Karpas-422 (cell line): ENCODE measurements around the gene RCSD1. TPM values are rescaled to one million over a fixed set of nuclear protein-coding genes. Genes with fewer than 3 reads are reported as not detected.

Source experiments
- DNase-seq: peaks from one replicate; pipeline ENCODE4 v3.0.0-alpha.2; 2015
- H2AFZ ChIP-seq: fragments of 200-600 bp; sonication (generic); 2 replicates; pipeline ENCODE4 v1.6.1; 2014; ENCODE audit warnings: antibody characterized with exemption, low read length, mixed read lengths
- H3K27ac ChIP-seq: fragments of 200-600 bp; sonication (generic); 2 replicates; pipeline ENCODE4 v1.5.1; 2014; ENCODE audit warnings: mild to moderate bottlenecking, low read length, moderate library complexity
- H3K27me3 ChIP-seq: fragments of 200-600 bp; sonication (generic); 2 replicates; pipeline ENCODE4 v1.6.1; 2014; ENCODE audit warnings: low read length, mixed read lengths
- H3K36me3 ChIP-seq: fragments of 200-600 bp; sonication (generic); 2 replicates; pipeline ENCODE4 v1.6.1; 2014; ENCODE audit warnings: low read length, mixed read lengths; ENCODE audit not compliant: insufficient read depth
- H3K4me1 ChIP-seq: fragments of 200-600 bp; sonication (generic); 2 replicates; pipeline ENCODE4 v1.6.1; 2014; ENCODE audit warnings: mild to moderate bottlenecking, low read length, mixed read lengths
- H3K4me2 ChIP-seq: fragments of 200-600 bp; sonication (generic); 2 replicates; pipeline ENCODE4 v1.6.1; 2014; ENCODE audit warnings: low read length, low read depth, mild to moderate bottlenecking; ENCODE audit not compliant: poor library complexity, severe bottlenecking
- H3K4me3 ChIP-seq: fragments of 200-600 bp; sonication (generic); 2 replicates; pipeline ENCODE4 v1.5.1; 2014; ENCODE audit warnings: mild to moderate bottlenecking, antibody characterized with exemption, low read length, mixed read lengths
- H3K79me2 ChIP-seq: fragments of 200-600 bp; sonication (generic); 2 replicates; pipeline ENCODE4 v1.6.1; 2014; ENCODE audit warnings: mild to moderate bottlenecking, low read length, mixed read lengths
- H3K9ac ChIP-seq: fragments of 200-600 bp; sonication (generic); 2 replicates; pipeline ENCODE4 v1.6.0; 2014; ENCODE audit warnings: low read length
- H3K9me2 ChIP-seq: fragments of 200-600 bp; sonication (generic), shearing (Covaris generic); replicated peaks from 2 replicates; pipeline ENCODE4 v1.6.0; 2014; ENCODE audit warnings: mild to moderate bottlenecking, low read length, moderate library complexity; ENCODE audit not compliant: insufficient read depth
- H3K9me3 ChIP-seq: fragments of 300-700, 200-600 bp; sonication (generic); 2 replicates; pipeline ENCODE4 v1.6.1; 2014; ENCODE audit warnings: low read length, mixed read lengths
- H4K20me1 ChIP-seq: fragments of 200-600 bp; sonication (generic); 2 replicates; pipeline ENCODE4 v1.6.1; 2014; ENCODE audit warnings: mild to moderate bottlenecking, antibody characterized with exemption, low read length, low read depth; ENCODE audit not compliant: insufficient read depth
- total RNA-seq: library from RNA; depleted of rRNA; stranded (reverse); fragments of >200 nt; shearing (Covaris generic); gene quantifications from 2 replicates; pipeline ENCODE4 v1.2.3, GENCODE V29; 2014; ENCODE audit warnings: low replicate concordance

The RCSD1 gene
- total RNA-seq, 1 experiment from 2014 or later: 85.4 TPM

GRCh38 chr1:167659450-167659849 lies 29.4 kb downstream of the RCSD1 start:
- no peak overlapping the region for H3K9ac ChIP-seq
- H3K4me2 ChIP-seq: no peak overlapping the region
- no peak overlapping the region for H3K4me3 ChIP-seq
- H3K4me1 ChIP-seq: peaks cover 82% of the 10 kb centered on the region
- H2AFZ ChIP-seq: no peak overlapping the region
- no peaks in the 10 kb centered on the region for H4K20me1 ChIP-seq
- 0 out of 2 replicates have a peak overlapping the region, but pooled peaks have one; percentile 18 for H3K27ac ChIP-seq
- no peaks in the 10 kb centered on the region for H3K9me2 ChIP-seq
- H3K27me3 ChIP-seq: no peaks in the 10 kb centered on the region
- peaks cover 62% of the 10 kb centered on the region for H3K79me2 ChIP-seq
- no peaks in the 10 kb centered on the region for H3K36me3 ChIP-seq
- H3K9me3 ChIP-seq: no peaks in the 10 kb centered on the region
- DNase-seq: no peak

- Histone ChIP-seq H3K4me1 (peaks cover 77% of the 10 kb centered on the region), H3K9me3 (no peaks in the 10 kb centered on the region), H2AFZ (no peak overlapping the region), H3K4me2 (no peak overlapping the region), H3K9me2 (no peaks in the 10 kb centered on the region), H3K79me2 (peaks cover 62% of the 10 kb centered on the region), H3K9ac (no peak overlapping the region), H3K27me3 (no peaks in the 10 kb centered on the region), H3K27ac (peak overlapping the region; percentile 71), H3K4me3 (no peak overlapping the region), H4K20me1 (no peaks in the 10 kb centered on the region), H3K36me3 (no peaks in the 10 kb centered on the region)
- no peak for DNase-seq
Measured at GRCh38 chr1:167659881-167660280, 29.8 kb downstream of the RCSD1 start.

- Histone ChIP-seq H4K20me1 (no peaks in the 10 kb centered on the region), H3K79me2 (peaks cover 54% of the 10 kb centered on the region), H3K36me3 (no peaks in the 10 kb centered on the region), H3K9ac (peak overlapping the region; percentile 36), H3K27me3 (no peaks in the 10 kb centered on the region), H3K27ac (peak overlapping the region; percentile 71), H3K4me1 (peaks cover 69% of the 10 kb centered on the region), H3K9me3 (no peaks in the 10 kb centered on the region), H2AFZ (no peak overlapping the region), H3K9me2 (no peaks in the 10 kb centered on the region), H3K4me2 (peak overlapping the region; percentile 41), H3K4me3 (peak overlapping the region; percentile 6; the same call in 1 of the 2 replicates)
- peak; percentile 55 for DNase-seq
Measured at GRCh38 chr1:167661527-167662426, 31.7 kb downstream of the RCSD1 start.

- Histone ChIP-seq H3K9me2 (no peaks in the 10 kb centered on the region), H3K9ac (no peak overlapping the region), H4K20me1 (no peaks in the 10 kb centered on the region), H3K79me2 (peaks cover 40% of the 10 kb centered on the region), H3K27me3 (no peaks in the 10 kb centered on the region), H3K4me2 (no peak overlapping the region), H2AFZ (no peak overlapping the region), H3K36me3 (no peaks in the 10 kb centered on the region), H3K4me3 (no peak overlapping the region), H3K4me1 (peaks cover 69% of the 10 kb centered on the region), H3K9me3 (no peaks in the 10 kb centered on the region), H3K27ac (peak overlapping the region; percentile 29; the same call in 1 of the 2 replicates)
- no peak for DNase-seq
Measured at GRCh38 chr1:167663002-167663772, 33.2 kb downstream of the RCSD1 start.

- H3K9me2 ChIP-seq: no peaks in the 10 kb centered on the region
- H3K79me2 ChIP-seq: peaks cover 23% of the 10 kb centered on the region
- H3K4me2 ChIP-seq: no peak overlapping the region
- no peaks in the 10 kb centered on the region for H3K9me3 ChIP-seq
- H3K9ac ChIP-seq: no peak overlapping the region
- no peaks in the 10 kb centered on the region for H4K20me1 ChIP-seq
- H3K36me3 ChIP-seq: no peaks in the 10 kb centered on the region
- no peak overlapping the region for H3K4me3 ChIP-seq
- no peaks in the 10 kb centered on the region for H3K27me3 ChIP-seq
- peaks cover 70% of the 10 kb centered on the region for H3K4me1 ChIP-seq
- no peak for DNase-seq
- H3K27ac ChIP-seq: peak overlapping the region; percentile 30; the same call in 1 of the 2 replicates
- H2AFZ ChIP-seq: no peak overlapping the region
Measured at GRCh38 chr1:167665469-167665868, 35.4 kb downstream of the RCSD1 start.

- H3K27me3 ChIP-seq: no peaks in the 10 kb centered on the region
- 0 out of 2 replicates have a peak overlapping the region, but pooled peaks have one; percentile 1 for H3K9ac ChIP-seq
- H3K27ac ChIP-seq: peak overlapping the region; percentile 98
- no peaks in the 10 kb centered on the region for H3K36me3 ChIP-seq
- H2AFZ ChIP-seq: no peak overlapping the region
- H3K9me3 ChIP-seq: no peaks in the 10 kb centered on the region
- H3K79me2 ChIP-seq: peaks cover 15% of the 10 kb centered on the region
- peak overlapping the region; percentile 23 for H3K4me2 ChIP-seq
- peaks cover 70% of the 10 kb centered on the region for H3K4me1 ChIP-seq
- H4K20me1 ChIP-seq: no peaks in the 10 kb centered on the region
- H3K4me3 ChIP-seq: no peak overlapping the region
- H3K9me2 ChIP-seq: no peaks in the 10 kb centered on the region
- DNase-seq: no peak
Measured at GRCh38 chr1:167666416-167666815, 36.4 kb downstream of the RCSD1 start.

GRCh38 chr1:167667536-167667935 lies 37.5 kb downstream of the RCSD1 start:
- Histone ChIP-seq H3K9me2 (no peaks in the 10 kb centered on the region), H2AFZ (no peak overlapping the region), H3K4me3 (no peak overlapping the region), H3K27ac (peak overlapping the region; percentile 98), H3K4me2 (peak overlapping the region; percentile 23), H3K79me2 (peaks cover 17% of the 10 kb centered on the region), H4K20me1 (no peaks in the 10 kb centered on the region), H3K4me1 (peaks cover 70% of the 10 kb centered on the region), H3K9ac (peak overlapping the region; percentile 0; the same call in 1 of the 2 replicates), H3K27me3 (no peaks in the 10 kb centered on the region), H3K9me3 (no peaks in the 10 kb centered on the region), H3K36me3 (no peaks in the 10 kb centered on the region)
- no peak for DNase-seq

- H3K4me3 ChIP-seq: peak overlapping the region; percentile 47; the same call in 1 of the 2 replicates
- H3K27ac ChIP-seq: peak overlapping the region; percentile 98
- peaks cover 73% of the 10 kb centered on the region for H3K4me1 ChIP-seq
Measured at GRCh38 chr1:167668108-167668507, 38.1 kb downstream of the RCSD1 start.

More at GRCh38 chr1:167668108-167668507, 38.1 kb downstream of the RCSD1 start:
- Histone ChIP-seq H3K9me2 (no peaks in the 10 kb centered on the region), H3K9ac (peak overlapping the region; percentile 62), H3K27me3 (no peaks in the 10 kb centered on the region), H4K20me1 (no peaks in the 10 kb centered on the region), H3K36me3 (no peaks in the 10 kb centered on the region), H2AFZ (no peak overlapping the region), H3K9me3 (no peaks in the 10 kb centered on the region), H3K79me2 (peaks cover 17% of the 10 kb centered on the region), H3K4me2 (peak overlapping the region; percentile 79)
- DNase-seq: peak; percentile 82
